Measurements from ENCODE around the gene PYHIN1.

Gene PYHIN1

GRCh38 chr1:158939180-158939579 is 7.8 kb downstream of the PYHIN1 start:
- TF ChIP-seq SIN3A (IDR thresholded peaks at IDR 0.05; ENCODE audit: borderline replicate concordance, insufficient read depth, low read length): no peak
- no peak for TF ChIP-seq POLR2AphosphoS5 (IDR thresholded peaks at IDR 0.05; ENCODE audit: low read depth, low read length)
- TF ChIP-seq TAF1 (IDR thresholded peaks at IDR 0.05; ENCODE audit: borderline replicate concordance, insufficient read depth, low read length): no peak
- TF ChIP-seq FOXP2 (optimal IDR thresholded peaks at IDR 0.05; ENCODE audit: borderline replicate concordance, extremely low read depth, extremely low read length, insufficient read depth): no peak
- TF ChIP-seq REST (IDR thresholded peaks at IDR 0.05; ENCODE audit: insufficient read depth in 1 of 2, low read depth in 2 of 2, low read length in 2 of 2): no peak

DNA sequence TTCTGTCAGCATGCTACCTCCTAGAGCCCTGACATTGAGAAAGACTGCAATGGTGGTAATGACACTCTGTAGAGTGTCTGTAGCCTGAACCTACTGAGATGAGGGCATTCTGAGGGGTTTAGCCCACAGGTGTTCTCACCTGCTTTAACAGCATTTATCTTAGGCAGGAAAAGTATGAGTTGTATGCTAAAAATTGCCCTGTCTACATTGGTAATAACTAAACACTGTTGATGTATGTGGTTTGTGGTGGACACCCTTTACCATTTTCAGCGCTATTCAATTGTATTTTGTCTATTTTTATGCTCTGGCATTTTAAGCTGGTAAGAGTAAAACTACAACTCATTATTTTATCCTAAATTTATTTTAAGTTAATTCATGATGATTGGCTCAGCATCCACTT is 10.0 kb downstream of the PYHIN1 start:
- TF ChIP-seq POLR2AphosphoS5 (IDR thresholded peaks at IDR 0.05; ENCODE audit: low read depth, low read length) (no peak), SIN3A (IDR thresholded peaks at IDR 0.05; ENCODE audit: borderline replicate concordance, insufficient read depth, low read length) (no peak), TAF1 (IDR thresholded peaks at IDR 0.05; ENCODE audit: borderline replicate concordance, insufficient read depth, low read length) (no peak), FOXP2 (optimal IDR thresholded peaks at IDR 0.05; ENCODE audit: borderline replicate concordance, extremely low read depth, extremely low read length, insufficient read depth) (no peak), REST (IDR thresholded peaks at IDR 0.05; ENCODE audit: insufficient read depth in 1 of 2, low read depth in 2 of 2, low read length in 2 of 2) (no peak)

DNA sequence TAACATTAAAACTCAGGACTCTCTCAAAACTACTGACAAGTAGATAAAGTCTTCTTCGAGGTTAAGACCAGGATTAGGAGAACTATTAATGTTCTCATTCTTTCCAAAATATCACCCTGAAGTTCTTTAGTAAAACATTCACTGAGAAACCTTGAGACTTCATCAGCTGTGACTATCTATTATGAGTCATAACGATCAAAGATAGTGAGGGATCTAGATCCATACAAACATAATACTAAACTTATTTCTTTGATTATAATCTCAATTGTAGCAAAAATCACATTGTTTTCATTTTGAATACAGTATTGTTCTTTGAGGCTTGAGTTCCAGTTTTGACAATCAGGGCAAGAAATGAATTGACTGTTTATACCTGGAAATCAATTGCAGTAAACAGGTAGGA is 11.1 kb downstream of the PYHIN1 start:
- TF ChIP-seq SIN3A (IDR thresholded peaks at IDR 0.05; ENCODE audit: borderline replicate concordance, insufficient read depth, low read length): no peak
- no peak for TF ChIP-seq FOXP2 (optimal IDR thresholded peaks at IDR 0.05; ENCODE audit: borderline replicate concordance, extremely low read depth, extremely low read length, insufficient read depth)
- no peak for TF ChIP-seq POLR2AphosphoS5 (IDR thresholded peaks at IDR 0.05; ENCODE audit: low read depth, low read length)
- no peak for TF ChIP-seq REST (IDR thresholded peaks at IDR 0.05; ENCODE audit: insufficient read depth in 1 of 2, low read depth in 2 of 2, low read length in 2 of 2)
- TF ChIP-seq TAF1 (IDR thresholded peaks at IDR 0.05; ENCODE audit: borderline replicate concordance, insufficient read depth, low read length): no peak

GRCh38 chr1:158943059-158943458 is 11.7 kb downstream of the PYHIN1 start:
- TF ChIP-seq POLR2AphosphoS5 (IDR thresholded peaks at IDR 0.05; ENCODE audit: low read depth, low read length) (no peak), TAF1 (IDR thresholded peaks at IDR 0.05; ENCODE audit: borderline replicate concordance, insufficient read depth, low read length) (no peak), FOXP2 (optimal IDR thresholded peaks at IDR 0.05; ENCODE audit: borderline replicate concordance, extremely low read depth, extremely low read length, insufficient read depth) (no peak), SIN3A (IDR thresholded peaks at IDR 0.05; ENCODE audit: borderline replicate concordance, insufficient read depth, low read length) (no peak), REST (IDR thresholded peaks at IDR 0.05; ENCODE audit: insufficient read depth in 1 of 2, low read depth in 2 of 2, low read length in 2 of 2) (no peak)

GRCh38 chr1:158945061-158945460 is 13.7 kb downstream of the PYHIN1 start:
- TF ChIP-seq TAF1 (IDR thresholded peaks at IDR 0.05; ENCODE audit: borderline replicate concordance, insufficient read depth, low read length) (no peak), SIN3A (IDR thresholded peaks at IDR 0.05; ENCODE audit: borderline replicate concordance, insufficient read depth, low read length) (no peak), FOXP2 (optimal IDR thresholded peaks at IDR 0.05; ENCODE audit: borderline replicate concordance, extremely low read depth, extremely low read length, insufficient read depth) (no peak), REST (IDR thresholded peaks at IDR 0.05; ENCODE audit: insufficient read depth in 1 of 2, low read depth in 2 of 2, low read length in 2 of 2) (no peak), POLR2AphosphoS5 (IDR thresholded peaks at IDR 0.05; ENCODE audit: low read depth, low read length) (no peak)

Measured in PFSK-1 (cell line).